ENCODE data around the gene ZBTB46.
"Not testable (repeated sequence)": the region's sequence is repeated elsewhere in the genome, so short reads cannot be mapped to it uniquely, and the experiment has no call there.

Gene ZBTB46

DNA sequence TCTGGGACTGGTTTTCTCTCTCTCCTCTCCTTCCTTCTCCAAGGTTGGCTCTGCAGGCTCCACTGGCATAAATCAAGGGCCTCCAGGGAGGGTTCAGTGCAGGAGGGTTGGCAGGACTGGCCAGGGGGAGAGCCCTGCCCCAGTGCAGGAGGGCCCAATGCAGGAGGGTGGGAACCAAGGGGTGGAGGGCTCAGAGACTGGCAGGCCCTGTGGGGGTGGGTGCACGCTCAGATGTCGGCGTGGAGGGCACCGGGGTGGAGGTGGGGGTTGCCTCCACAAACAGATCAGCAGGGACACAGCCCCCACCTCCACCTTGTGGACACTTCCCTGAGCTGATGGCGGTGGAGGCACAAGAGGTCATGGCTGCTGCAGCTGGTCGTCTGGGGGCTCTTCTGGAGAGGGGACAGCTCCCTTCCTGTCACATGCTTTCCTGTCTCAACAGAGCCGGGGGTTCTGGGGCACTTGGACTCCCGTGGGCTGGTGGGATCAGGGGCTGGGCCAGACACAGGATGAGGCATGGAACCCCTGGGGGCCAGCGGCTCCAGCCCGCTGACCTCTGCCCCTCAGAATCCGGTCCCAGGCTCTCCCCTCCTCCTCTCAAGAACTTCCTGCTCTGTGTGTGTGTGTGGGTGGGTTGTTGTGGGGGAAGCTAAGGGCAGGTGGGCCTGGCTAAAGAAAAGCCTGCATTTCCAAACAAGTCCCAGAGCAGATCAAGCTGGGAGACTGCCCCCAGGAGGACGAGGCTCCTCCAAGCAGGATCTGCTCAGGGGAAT lies 27.5 kb upstream of the ZBTB46 start:
- no peak for DNase-seq

DNA sequence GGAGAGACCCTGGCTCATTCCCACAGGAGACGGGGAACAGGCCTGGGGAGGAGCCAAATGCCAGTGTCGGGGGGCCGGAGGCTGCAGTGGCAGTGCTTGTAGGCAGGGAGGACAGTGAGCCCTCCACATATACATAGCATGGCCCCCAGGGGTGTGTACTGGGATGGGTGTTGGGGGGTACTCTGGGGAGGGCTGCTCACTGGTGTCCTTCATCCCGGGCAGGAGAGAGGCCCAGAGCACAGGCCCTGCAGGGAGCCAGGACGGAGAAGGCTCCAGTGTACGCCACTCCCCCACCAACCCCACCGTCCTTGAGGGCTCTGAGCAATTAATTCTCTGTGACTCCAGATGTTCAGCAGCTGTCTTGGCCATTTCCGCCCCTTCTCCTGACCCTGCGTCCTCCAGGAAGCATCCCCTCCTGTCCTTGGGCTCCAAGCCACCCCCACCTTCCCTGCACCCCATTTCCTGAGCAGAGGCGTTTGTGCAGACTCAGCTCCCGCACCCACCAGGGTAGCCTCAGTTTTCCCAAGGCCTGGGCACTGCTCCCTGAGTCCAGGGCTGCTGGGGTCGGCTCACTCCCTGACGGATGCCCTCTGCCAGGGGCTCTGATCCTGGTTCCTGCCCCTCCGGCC lies 26.8 kb upstream of the ZBTB46 start:
- no peak for DNase-seq

DNA sequence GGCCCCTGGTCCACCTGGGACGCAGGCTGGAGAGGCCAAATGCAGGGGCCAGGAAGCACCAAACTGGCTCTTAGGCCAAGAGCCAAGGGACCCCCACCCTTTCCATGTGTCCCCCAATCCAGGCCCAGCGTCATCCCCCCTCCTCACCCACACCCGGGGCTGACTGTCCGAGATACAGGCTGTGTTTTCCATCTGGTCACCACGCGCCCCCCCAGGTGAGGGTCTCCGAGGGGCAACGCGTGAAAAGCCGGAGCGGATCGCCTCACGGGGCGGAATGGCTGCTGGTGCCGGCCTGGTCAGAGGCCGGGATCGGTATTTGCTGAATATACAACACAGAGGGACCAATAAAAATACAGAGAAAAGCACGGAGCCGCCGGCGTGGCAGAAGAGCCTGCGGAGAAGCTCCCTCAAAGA lies 25.0 kb upstream of the ZBTB46 start:
- no peak for DNase-seq

DNA sequence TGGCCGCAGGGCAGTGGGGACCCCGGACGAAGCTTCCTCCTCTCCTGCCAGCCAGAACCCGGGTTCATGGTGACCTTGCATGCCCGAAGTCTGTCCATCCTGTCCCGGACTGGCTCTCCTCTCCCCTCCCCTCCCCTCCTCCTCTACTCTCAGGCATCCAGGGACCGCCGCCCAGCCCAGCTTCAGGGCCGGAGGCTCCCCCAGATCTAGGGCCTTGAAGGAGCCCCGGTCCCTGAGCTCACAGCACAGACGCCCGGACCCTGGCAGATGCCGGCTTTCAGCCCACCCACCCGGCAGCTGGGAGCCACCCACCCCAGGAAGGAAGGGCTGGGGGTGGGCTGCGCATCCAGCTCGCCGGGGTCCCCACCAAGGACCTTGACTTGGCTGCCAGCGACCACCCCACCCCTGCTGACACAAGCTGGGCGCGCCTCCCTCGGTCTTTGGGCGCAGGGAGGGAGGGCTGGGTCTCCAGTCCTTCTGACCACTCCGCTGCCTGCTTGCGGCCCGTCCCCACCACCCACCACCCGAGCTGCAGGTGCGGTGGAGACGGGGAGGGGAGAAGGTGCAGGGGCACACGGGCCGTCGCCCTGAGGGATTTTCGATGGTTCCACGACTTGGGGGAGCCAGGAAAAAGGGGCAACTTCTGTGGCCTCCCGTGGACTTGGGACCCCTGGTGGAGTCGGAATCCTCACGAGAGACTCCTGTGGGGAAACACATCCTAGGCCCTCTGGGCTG lies 24.5 kb upstream of the ZBTB46 start:
- DNase-seq, result no peak

DNA sequence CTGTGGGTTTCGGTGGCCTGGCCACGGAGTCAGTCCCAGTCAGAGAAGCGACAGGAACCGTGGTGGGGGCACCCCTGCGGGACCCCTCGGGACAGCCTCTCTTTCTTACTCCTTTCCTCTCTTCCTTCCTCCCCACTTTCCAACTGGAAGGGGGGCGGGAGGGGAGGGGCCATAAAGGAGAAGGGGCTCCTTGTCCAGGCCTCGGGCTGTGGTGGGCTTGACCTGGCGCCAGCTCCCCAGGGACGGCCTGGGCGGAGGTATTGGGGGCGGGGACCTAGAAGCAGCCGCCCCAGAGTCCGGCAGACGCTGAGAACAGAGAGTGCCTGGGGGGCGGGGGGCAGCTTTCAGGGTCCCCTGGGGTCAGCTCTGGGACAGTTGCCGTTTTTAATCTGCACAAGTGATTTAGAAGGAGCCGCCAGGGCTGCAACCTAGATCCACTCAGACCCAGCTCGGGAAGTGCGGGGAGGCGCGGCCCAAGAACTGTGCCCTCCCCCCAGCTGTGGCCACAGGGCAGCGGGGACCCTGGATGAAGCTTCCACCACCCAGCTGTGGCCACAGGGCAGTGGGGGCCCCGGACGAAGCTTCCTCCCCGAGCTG lies 23.8 kb upstream of the ZBTB46 start:
- no peak for DNase-seq

DNA sequence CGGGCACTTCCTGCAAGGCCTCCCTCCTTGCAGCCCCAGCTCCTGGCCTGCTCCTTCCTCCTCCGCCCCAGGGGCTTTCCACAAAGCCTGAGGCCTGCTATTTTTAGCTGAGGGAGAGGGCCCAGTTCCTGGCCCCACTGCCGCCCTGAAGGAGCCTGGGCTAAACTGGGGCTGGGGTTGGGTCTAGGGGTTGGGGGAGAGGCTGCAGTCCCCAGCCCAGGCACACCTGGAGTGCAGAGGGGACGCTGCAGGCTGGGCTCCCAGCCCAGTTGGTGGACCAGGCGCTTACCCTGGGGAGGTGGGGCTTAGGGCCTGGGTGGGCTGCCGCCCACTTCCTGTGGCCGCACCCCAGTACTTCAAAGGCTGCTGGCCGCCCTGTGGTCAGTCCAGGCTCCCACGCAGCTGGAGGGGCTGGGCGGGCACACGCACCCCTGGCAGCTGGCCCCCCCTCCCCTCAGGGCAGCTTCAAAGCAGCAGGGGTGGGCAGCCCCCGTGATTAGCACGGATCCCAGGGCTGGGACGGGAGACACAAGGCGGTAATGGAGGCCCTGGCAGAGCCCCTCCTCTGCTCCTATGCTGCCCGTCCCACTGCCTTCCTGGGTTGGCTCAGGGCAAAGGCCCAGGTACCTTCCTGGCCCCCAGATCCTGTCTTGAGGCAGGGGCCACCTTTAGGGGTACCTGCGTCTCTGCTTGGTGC lies 23.2 kb upstream of the ZBTB46 start:
- DNase-seq, result no peak

DNA sequence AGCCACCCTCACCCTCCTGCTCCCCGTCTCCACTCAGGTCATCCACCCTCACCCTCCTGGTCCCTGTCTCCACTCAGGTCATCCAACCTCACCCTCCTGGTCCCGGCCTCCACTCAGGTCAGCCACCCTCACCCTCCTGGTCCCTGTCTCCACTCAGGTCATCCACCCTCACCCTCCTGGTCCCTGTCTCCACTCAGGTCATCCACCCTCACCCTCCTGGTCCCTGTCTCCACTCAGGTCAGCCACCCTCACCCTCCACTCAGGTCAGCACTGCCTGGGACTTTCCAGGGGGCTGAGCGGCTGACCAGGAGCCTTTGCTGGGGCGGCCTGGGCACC lies 22.6 kb upstream of the ZBTB46 start:
- not testable (repeated sequence) for DNase-seq

DNA sequence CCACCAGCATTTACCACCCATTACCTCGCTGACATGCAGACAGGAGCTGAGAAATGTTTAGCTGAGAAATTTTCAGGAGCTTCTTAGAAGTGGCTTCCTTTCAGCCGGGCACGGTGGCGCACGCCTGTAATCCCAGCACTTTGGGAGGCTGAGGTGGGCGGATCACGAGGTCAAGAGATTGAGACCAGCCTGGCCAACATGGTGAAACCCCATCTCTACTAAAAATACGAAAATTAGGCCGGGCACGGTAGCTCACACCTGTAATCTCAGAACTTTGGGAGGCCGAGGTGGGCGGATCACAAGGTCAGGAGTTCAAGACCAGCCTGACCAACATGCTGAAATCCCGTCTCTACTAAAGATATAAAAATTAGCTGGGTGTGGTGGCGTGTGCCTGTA lies 20.5 kb upstream of the ZBTB46 start:
- not testable (repeated sequence) for DNase-seq

DNA sequence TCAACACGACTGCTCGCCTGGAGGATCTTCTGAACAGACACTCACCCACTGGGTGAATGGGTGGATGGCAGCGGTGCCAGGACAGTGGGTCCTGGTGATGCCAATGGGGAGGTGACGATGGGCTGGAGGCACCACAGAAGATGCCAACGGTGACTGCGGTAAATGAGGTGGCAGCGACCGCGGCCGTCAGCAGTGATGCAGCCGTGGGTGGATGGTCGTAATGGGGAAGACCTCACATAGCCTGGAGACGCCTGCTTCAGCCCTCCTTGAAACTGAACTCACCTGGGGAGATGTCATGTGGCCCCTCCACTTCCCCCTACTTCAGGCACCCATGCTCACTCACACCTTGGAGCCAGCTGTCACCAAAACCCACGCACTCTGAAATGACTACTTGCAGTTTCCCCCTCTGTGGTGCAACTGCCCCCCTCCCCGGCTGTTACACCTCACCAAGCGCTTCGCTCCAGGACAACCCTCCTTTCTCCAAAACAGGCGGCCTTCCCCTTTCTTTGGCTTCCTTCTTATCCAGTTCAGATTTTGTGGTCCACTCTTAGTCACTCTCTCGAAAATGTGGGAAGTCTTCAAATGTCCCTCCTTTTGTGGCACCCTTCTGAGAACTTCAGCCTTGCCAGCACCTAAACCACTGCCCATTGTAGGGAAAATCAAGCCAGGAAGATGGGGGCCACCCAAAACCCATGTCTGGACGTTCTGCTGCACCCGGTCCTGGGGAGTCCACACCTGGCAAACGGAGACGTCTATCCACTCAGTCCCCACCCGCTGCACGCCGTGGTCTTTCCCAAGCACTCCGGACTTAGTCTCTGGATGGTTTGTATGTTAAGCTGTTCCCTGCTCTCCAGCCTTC lies 19.9 kb upstream of the ZBTB46 start:
- no peak for DNase-seq

DNA sequence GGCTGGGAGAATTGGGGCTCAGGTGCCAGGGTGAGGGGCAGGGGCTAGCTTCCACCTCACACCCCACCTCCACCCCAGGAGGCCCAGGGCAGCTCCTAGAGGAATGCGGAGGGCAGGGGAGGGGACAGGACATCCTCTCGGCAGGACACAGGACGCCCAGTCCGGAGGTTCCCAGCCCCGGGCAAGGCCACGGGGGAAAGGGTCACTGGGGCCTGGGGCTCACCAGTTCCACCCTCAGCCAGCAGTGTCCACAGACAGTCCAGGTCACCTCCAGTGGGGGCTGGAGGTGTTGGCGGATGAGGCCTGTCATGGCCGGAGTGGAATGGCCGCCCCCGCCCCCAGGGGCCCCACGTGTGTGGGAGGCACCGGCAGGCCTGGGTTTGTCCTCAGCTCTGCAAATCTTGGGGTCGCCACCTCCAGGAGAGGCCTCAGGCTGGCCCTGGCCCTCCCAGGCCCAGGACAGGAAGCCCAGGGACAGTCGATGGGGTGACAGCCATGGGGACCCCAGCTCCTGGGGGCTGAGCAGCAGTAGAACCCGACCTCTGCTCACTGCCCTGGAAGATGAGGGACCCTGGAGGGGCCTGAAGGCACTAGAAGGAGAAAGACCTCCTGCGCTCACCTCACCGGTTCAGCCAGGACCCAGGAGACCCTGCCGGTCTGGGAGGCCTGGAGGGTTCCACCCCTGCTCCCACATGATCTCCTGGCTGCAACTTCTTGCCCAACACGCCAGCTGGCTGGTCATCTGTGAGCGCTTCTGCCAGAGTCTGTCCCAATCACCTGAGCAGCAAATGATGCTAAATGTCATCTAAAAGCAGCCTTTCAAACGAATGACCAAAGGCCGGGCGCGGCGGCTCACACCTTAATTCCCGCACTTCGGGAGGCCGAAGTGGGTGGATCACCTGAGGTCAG lies 17.2 kb upstream of the ZBTB46 start:
- DNase-seq, result no peak

DNA sequence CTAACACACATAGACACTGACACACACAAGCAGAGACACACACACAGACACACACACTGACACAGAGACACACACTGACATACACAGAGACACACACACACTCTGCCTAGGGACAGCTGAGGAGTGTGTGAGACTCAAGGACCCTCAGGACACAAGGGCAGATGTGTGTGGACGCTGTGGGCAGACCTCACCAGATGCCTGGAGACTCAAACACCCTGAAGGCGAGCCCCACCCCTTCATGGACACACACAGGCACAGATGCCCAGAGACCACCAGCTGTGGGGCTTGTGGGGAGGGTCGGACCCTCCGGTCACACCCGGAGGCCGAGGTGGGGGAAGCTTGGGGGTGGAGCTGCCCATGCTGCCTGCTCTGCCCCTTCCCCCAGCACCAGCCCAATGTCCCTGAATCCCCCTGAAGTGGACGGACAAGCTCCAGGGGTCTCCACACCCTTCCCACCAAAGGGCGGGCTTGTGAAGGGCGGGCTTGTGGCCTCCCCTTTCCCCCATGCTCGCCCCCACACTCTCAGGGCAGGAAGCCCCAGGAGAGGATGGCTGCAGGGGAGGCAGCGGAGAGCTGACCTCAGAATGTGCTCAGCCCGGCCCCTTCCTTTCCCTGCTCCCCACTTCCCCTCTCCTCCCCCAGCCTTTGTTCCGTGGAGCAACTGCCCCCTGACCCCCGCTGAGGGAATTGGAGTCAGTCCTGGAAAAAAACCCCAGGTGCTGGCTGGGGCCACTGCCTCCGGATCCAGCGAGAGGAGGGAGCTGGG lies 16.4 kb upstream of the ZBTB46 start:
- DNase-seq, result no peak

DNA sequence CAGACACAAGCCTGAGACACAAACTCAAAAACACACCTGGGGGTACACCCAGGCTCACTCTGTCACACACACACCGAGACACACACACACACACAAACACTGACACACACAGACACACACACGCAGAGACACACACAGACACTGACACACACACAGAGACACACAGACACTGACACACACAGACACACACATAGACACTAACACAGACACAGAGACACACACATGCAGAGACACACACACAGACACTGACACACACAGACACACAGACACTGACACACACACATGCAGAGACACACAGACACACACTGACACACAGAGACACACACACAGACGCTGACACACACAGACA lies 15.8 kb upstream of the ZBTB46 start:
- no peak for DNase-seq

DNA sequence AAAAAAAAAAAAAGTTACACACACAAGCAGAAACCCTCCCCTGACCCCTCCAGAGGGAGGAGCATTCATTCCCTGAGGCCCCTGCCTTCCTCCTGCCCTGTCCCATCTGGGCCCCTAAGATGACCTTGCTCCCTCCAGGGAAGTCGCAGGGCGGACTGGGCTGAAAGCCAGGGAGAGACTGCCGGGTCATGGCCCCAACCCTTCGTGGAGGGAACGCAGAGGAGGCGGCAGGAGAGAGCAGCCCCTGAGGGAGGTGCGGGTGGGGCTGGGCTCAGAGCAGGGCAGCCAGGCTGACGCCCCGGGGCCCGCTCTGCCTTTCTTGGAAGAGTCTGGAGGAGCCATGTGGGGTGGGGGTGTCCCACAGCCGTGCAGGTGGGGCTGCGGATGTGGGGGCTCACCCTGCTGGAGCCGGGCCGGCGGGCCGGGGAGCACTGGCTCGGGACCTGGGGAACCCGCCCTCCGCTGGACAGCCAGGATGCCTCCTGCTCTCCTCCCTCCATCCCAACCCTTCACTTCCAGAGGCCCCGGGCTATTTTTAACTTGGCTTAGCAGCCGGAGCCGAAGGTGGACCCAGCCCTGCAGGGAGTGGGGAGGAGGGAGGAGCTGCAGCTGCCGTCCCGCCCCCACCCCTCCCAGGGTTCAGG lies 15.2 kb upstream of the ZBTB46 start:
- no peak for DNase-seq

DNA sequence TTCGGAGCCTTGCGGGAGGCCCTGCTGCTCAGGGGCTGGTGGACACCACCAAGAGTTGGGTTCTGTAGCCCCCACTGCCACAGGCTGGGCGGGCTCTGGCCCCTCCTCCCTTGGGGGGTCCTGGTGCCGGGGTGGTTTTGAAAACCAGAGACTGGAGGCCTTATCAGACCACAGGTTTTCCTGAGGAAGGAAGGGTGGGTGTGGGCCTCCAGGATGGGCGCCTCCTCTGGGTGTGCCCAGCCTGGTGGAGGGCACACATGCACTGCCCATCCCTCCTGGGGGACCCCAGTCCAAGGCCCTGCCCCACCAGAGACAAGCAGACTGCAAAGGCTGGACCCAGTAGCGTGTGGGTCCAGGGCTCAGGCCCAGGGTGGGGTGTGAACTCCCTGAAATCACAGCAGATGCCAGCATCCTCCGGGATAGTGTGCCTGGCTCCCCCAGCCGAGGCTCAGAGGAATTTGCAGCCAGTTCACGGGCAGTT lies 13.5 kb upstream of the ZBTB46 start:
- no peak for DNase-seq

DNA sequence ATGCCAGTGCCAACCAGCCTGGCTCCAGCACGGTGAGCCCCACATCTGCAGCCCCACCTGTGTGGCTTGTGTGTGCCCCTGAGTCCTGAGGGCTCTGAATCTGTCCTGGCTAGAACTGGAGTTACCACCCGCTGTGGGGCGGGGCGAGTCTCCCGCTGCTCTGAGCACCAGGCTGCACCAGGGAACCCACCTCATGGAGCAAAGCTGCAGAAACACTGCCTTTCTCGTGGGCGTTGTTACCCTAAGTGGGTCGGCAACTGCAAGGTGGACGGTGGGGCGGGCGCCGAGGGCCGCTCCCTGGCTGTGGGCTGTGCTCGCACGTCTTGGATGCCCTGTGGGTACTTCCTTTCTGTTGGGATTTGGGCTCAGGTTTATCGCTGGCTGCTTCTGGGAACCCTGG lies 12.7 kb upstream of the ZBTB46 start:
- DNase-seq, result no peak

DNA sequence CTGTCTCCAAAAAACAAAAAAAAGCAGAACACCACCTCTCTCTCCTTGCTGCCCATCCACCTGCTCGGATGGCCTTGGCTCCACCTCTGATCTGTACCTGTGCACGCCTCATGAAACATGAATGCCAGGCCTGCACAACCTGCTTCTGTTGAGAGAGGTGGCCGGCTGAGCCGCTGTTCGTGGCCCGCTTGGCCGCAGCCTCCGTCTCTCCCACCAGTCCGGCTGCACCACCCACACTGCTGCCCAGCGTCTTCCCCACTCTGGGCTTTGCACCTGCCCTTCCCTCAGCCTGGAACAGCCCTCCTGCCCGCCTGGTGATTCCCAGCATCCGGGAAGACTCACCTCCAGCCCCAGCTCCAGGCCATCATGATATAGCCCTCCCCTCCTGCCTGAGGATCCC lies 12.2 kb upstream of the ZBTB46 start:
- no peak for DNase-seq

DNA sequence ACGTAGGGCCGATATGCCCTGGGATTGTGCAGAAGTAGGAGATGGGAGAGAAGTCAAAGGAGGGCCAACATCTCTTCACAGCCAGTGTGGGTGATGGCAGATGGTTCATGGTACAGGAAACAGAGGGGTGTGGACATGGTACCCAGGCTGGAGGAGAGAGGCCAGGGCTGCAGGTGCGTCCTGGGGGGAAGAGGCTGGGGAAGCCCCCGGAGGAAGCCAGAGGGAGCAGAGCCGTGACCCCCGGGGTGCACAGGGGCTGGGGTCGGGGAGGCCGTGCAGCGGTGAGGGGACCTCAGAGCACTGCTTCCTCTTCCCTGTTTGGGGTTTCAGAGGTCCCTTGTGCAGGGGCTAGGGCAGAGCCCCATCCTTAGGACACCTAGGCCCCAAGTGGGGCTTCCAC lies 11.2 kb upstream of the ZBTB46 start:
- no peak for DNase-seq

DNA sequence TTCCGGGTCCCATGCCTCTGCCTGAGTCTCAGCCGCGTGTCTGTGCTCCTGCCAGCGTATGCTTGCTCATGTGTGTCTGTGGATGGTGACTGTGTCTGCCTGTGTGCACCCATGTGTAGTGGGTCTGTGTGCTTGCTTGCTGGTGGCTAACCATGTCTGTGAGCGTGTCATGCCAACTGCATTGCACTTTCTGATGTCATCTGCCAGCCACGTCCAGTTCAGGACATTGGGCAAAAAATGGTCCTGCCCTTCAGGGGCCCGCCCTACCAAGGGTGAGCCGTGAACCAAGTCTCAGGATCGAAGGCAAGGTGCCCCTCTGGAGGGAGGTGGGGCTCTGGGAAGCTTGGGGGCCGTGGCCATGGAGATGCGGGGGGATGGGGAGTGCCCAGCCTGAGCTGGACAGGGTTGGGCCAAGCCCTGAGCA lies 9.4 kb upstream of the ZBTB46 start:
- no peak for DNase-seq

DNA sequence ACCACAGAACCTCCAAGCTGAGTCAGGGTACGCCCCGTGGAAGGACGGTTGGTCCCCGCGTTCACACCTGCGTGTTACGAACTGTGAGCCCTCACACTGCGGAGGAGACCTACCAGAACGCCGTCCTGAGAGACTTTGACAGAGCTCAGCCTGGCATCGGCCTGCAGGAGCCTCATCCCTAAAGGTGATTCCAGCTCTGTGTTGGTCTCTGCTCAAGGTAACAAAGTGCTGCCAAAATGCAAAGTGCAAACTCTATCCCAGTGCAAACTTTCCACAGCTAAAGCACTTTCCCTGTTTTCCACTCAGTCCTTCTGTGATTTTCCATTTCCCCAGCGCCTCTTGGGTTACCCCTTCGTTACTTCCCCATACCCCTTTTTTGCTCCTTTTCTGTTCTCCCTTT lies 8.6 kb upstream of the ZBTB46 start:
- DNase-seq, result no peak

DNA sequence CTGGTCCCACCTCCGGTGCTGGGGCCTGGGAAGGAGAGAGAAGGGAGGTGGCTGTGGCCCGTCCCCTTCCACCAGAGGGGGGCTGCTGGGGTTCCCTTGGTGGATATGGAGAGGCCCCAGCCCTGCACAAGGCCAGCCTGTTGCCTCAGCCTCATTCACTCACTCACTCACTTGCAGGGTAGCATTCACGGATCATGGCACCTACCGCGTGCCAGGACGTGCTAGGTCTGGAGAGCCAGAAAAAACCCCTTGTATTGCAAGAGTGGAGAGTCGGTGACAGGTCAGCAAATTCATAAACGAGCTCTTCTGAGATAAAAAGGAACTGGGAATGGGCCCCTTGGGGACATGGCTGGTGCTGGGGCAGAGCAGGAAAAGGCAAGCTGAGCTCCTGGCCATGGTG lies 6.4 kb upstream of the ZBTB46 start:
- DNase-seq, result no peak
